GM10266 (cell line): Measurements from ENCODE around the gene MYADM.

Experiments used
- DNase-seq: peaks from one replicate; pipeline ENCODE4 v3.0.0; 2012; ENCODE audit errors: extremely low spot score
- TF ChIP-seq, protein P1 (sequence below): IDR thresholded peaks from 2 replicates; pipeline ENCODE4 v1.5.1; 2012; ENCODE audit warnings: mild to moderate bottlenecking, low read depth; ENCODE audit not compliant: control insufficient read depth, insufficient read depth; ENCODE audit errors: missing control alignments

Gene MYADM

DNA sequence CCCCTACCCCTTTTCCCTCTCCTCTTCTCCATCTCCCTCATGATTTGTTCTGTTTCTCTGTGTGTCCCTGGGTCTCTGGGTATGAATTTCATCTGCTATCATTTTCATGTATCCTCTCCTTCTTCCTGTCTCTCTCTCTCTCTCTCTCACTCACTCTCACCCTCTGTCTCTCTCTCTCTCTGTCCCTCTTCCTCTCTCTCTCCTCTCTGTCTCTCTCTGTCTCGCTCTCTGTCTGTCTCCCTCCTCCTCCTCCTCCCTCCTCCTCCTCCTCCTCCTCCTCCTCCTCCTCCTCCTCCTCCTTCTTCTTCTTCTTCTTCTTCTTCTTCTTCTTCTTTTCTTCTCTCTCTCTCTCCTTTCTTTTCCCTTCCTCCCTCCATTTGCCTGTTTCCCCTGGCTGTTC, 38.1 kb downstream of the MYADM start:
- TF ChIP-seq, protein P1, sequence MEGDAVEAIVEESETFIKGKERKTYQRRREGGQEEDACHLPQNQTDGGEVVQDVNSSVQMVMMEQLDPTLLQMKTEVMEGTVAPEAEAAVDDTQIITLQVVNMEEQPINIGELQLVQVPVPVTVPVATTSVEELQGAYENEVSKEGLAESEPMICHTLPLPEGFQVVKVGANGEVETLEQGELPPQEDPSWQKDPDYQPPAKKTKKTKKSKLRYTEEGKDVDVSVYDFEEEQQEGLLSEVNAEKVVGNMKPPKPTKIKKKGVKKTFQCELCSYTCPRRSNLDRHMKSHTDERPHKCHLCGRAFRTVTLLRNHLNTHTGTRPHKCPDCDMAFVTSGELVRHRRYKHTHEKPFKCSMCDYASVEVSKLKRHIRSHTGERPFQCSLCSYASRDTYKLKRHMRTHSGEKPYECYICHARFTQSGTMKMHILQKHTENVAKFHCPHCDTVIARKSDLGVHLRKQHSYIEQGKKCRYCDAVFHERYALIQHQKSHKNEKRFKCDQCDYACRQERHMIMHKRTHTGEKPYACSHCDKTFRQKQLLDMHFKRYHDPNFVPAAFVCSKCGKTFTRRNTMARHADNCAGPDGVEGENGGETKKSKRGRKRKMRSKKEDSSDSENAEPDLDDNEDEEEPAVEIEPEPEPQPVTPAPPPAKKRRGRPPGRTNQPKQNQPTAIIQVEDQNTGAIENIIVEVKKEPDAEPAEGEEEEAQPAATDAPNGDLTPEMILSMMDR = no peak
- DNase-seq = no peak

GRCh38 chr19:53906211-53907192, 38.8 kb downstream of the MYADM start:
- peak; percentile 87 for DNase-seq
- TF ChIP-seq, protein P1 = peak; percentile 76

- TF ChIP-seq, protein P1 = no peak
- DNase-seq = no peak
These were observed 39.5 kb downstream of the MYADM start for GRCh38 chr19:53907193-53907581.

GRCh38 chr19:53907690-53908089, 40.0 kb downstream of the MYADM start:
- TF ChIP-seq, protein P1 = no peak

DNA sequence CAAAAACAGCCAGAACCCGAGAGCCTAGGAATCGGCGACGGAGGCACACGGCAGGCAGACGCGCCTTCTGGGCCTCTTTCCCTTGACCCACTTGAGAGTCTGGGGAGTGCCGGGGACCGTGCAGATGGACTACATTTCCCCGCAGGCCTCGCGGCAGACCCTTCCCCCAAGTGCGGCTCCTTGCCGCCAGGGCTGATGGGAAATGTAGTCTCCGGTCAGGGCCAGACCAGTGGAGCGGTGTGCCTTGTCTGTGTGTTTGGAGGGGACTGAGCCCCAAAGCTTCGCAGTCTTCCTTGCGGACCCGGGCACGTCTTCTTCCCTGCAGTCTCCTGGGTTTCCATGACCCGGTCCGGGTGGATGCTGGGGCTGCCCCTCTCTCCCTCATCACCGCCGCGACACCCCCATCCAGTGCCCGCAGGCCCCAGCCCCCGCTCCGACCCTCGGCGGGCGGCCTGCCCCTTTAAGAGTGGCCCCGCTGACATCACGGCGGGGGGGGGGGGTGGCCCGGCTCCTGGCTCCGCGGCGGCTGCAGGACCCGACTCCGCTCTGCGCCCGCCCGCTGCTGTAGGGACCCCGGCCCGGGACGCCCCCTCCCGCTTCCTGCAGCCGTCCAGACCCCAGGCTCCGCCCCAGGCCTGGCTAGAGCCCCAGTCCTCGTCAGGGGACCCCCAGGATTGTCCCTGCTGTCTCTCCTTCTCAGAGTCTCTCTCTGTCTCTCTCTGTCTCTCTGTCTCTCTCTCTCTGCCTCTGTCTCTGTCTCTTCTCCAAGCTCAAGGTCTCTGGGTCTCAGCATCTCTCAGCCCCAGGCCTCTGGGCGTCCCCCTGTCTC, 40.6 kb downstream of the MYADM start:
- peak; percentile 72 for DNase-seq
- TF ChIP-seq, protein P1 = no peak

More at GRCh38 chr19:53907690-53908089, 40.0 kb downstream of the MYADM start:
- DNase-seq = no peak

DNA sequence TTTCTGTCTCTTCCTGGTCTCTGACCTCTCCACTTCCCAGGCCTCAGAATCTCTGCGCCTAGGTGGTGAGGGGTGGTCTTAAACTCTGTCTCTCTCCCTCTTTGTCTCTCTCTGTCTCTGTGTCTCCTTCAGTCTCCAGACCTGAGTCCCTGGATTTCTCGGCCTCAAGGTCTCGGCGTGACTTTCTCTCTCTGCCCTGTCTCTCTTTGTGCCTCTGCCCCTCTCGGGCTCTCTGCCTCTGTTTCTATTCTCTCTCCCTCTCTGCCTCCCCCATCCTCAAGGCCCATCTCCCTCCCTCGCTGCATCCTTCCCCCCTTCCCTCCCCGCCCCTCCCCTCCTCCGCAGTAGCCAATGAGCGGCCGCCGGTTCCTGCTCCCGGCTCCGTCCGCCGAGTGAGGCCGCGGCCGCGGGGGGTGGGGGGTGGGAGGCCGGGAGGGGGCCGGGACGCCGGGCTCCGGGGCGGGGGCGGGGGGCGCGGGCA, 41.3 kb downstream of the MYADM start, which contains the start of gene CACNG7:
TSS of gene CACNG7 (plus strand) at position 344 of the 481 bp plus-strand sequence. CDS start 3,554 bp downstream, outside the sequence.
- no peak for DNase-seq
- TF ChIP-seq, protein P1 = no peak
